Measurements from ENCODE around the gene SRCAP.

Gene SRCAP

DNA sequence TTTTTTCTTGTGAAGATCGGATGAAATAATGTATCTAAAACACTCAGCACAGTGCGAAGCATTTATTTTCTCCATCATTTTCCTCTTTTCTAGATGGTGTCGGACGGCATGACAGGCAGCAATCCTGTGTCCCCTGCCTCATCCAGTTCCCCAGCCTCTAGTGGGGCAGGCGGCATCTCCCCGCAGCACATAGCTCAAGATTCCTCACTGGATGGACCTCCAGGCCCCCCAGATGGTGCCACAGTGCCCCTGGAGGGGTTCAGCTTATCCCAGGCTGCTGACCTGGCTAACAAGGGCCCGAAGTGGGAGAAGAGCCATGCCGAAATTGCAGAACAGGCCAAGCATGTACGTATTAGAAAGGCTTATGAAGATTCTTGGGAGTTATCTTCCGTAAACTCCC, 5.0 kb downstream of the SRCAP start:
- no peak overlapping the region for H3K4me3 ChIP-seq (ENCODE audit: low read depth in 1 of 2, low read length in 1 of 2)
- no peak overlapping the region for H3K27ac ChIP-seq
- H3K4me1 ChIP-seq (ENCODE audit: control insufficient read depth in 1 of 2, insufficient read depth in 1 of 2, low read depth in 1 of 2, low read length in 1 of 2): peaks cover 12 to 15% of the 10 kb centered on the region in 2 experiments
- no peaks in the 10 kb centered on the region for H3K27me3 ChIP-seq
- H3K9me3 ChIP-seq: no peaks in the 10 kb centered on the region
- TF ChIP-seq, protein P1, sequence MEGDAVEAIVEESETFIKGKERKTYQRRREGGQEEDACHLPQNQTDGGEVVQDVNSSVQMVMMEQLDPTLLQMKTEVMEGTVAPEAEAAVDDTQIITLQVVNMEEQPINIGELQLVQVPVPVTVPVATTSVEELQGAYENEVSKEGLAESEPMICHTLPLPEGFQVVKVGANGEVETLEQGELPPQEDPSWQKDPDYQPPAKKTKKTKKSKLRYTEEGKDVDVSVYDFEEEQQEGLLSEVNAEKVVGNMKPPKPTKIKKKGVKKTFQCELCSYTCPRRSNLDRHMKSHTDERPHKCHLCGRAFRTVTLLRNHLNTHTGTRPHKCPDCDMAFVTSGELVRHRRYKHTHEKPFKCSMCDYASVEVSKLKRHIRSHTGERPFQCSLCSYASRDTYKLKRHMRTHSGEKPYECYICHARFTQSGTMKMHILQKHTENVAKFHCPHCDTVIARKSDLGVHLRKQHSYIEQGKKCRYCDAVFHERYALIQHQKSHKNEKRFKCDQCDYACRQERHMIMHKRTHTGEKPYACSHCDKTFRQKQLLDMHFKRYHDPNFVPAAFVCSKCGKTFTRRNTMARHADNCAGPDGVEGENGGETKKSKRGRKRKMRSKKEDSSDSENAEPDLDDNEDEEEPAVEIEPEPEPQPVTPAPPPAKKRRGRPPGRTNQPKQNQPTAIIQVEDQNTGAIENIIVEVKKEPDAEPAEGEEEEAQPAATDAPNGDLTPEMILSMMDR (IDR thresholded peaks at IDR 0.05): no peak
- H3K36me3 ChIP-seq: peaks cover 85% of the 10 kb centered on the region

DNA sequence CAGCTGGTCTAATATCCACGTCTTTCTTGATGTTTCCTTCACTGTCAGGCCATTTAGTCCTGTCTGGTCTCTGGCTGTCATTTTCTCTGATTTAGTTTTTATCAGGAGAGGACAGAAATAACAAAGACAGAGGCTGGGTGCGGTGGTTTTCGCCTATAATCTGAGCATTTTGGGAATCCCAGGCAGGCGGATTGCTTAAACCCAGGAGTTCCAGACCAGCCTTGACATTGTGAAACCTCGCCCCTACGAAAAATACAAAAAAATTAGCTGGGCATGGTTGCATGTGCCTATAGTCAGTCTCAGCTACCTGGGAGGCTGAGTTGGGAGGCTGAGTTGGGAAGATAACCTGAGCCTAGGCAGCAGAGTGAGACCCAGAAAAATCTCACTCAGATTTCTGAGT, 7.1 kb downstream of the SRCAP start:
- H3K27ac ChIP-seq: no peak overlapping the region
- peaks cover 22 to 23% of the 10 kb centered on the region in 2 experiments for H3K4me1 ChIP-seq (ENCODE audit: control insufficient read depth in 1 of 2, insufficient read depth in 1 of 2, low read depth in 1 of 2, low read length in 1 of 2)
- H3K9me3 ChIP-seq: no peaks in the 10 kb centered on the region
- H3K36me3 ChIP-seq: peaks cover 99% of the 10 kb centered on the region
- H3K4me3 ChIP-seq (ENCODE audit: low read depth in 1 of 2, low read length in 1 of 2): no peak overlapping the region
- H3K27me3 ChIP-seq: no peaks in the 10 kb centered on the region
- TF ChIP-seq, protein P1 (IDR thresholded peaks at IDR 0.05): no peak

DNA sequence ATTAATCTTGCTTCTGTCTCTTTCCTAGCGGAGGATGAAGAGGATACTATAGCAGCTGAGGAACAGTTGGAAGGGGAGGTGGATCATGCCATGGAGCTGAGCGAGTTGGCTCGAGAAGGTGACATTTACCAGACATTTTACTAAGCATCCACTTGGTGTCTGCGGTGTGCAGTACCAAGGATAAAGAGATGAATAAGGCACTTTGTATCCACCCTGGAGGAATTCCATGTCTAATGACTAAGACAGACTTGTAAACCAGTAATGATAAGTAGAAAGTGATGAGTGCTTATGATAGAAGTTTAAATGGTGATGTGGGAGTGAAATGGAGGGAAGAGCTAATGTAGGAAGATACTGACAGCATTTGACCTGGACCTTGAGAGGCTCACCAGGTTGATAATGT, 12.0 kb downstream of the SRCAP start:
- TF ChIP-seq, protein P1 (IDR thresholded peaks at IDR 0.05): no peak
- Histone ChIP-seq H3K4me3 (ENCODE audit: low read depth in 1 of 2, low read length in 1 of 2) (no peak overlapping the region), H3K27ac (peak overlapping the region; percentile 93), H3K4me1 (ENCODE audit: control insufficient read depth in 1 of 2, insufficient read depth in 1 of 2, low read depth in 1 of 2, low read length in 1 of 2) (peaks cover 38 to 40% of the 10 kb centered on the region in 2 experiments), H3K36me3 (peaks cover 84% of the 10 kb centered on the region), H3K27me3 (no peaks in the 10 kb centered on the region), H3K9me3 (no peaks in the 10 kb centered on the region)

DNA sequence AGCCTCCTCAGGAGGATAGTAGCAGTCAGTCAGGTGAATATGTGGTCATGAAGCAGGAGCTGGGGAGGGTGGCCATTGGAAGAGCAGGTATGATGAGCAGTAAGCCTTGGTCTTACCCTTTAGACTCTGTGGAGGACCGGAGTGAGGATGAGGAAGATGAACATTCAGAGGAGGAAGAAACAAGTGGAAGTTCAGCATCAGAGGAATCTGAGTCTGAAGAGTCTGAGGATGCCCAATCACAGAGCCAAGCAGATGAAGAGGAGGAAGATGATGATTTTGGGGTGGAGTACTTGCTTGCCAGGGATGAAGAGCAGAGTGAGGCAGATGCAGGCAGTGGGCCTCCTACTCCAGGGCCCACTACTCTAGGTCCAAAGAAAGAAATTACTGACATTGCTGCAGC, 12.7 kb downstream of the SRCAP start:
- H3K36me3 ChIP-seq: peaks cover 84% of the 10 kb centered on the region
- TF ChIP-seq, protein P1 (IDR thresholded peaks at IDR 0.05): no peak

DNA sequence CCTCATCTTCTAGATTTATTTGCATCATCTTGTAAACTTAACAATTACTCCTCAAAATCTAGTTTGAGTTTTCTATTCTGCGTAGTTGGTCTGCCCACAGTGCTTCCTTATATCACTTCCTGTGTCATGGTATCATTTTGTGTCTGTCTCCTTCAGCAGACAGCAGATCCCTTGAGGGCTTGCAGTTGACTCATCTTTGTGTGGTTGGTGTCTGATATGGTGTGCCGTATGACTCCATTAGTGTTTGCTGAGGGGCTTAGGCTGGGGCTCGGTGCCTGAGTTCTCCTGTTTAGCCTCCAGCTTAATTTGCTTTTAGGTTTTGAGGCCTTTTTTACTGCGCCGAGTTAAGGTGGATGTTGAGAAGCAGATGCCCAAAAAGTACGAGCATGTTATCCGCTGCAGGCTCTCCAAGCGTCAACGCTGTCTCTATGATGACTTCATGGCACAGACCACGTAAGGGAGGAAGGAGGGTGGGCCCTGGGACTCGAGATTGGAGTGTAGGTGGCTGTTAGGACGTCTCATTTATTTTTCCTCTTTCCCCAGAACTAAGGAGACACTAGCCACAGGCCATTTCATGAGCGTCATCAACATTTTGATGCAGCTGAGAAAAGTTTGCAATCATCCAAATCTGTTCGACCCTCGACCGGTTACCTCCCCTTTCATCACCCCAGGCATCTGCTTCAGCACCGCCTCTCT, 16.9 kb downstream of the SRCAP start:
- peak overlapping the region; percentile 80 for H3K27ac ChIP-seq
- H3K27me3 ChIP-seq: no peaks in the 10 kb centered on the region
- H3K36me3 ChIP-seq: peaks cover 73% of the 10 kb centered on the region
- TF ChIP-seq, protein P1 (IDR thresholded peaks at IDR 0.05): no peak
- H3K9me3 ChIP-seq: no peaks in the 10 kb centered on the region
- peaks cover 20 to 21% of the 10 kb centered on the region in 2 experiments for H3K4me1 ChIP-seq (ENCODE audit: control insufficient read depth in 1 of 2, insufficient read depth in 1 of 2, low read depth in 1 of 2, low read length in 1 of 2)
- peak overlapping the region in 1 of 2 experiments; percentile 50 for H3K4me3 ChIP-seq (ENCODE audit: low read depth in 1 of 2, low read length in 1 of 2)

More for the DNA sequence above, 12.7 kb downstream of the SRCAP start:
- peaks cover 40 to 42% of the 10 kb centered on the region in 2 experiments for H3K4me1 ChIP-seq (ENCODE audit: control insufficient read depth in 1 of 2, insufficient read depth in 1 of 2, low read depth in 1 of 2, low read length in 1 of 2)
- no peaks in the 10 kb centered on the region for H3K9me3 ChIP-seq
- peak overlapping the region; percentile 93 for H3K27ac ChIP-seq
- no peaks in the 10 kb centered on the region for H3K27me3 ChIP-seq
- H3K4me3 ChIP-seq (ENCODE audit: low read depth in 1 of 2, low read length in 1 of 2): no peak overlapping the region
